CD4-positive, alpha-beta T cell treated with Interleukin-15 for 1 hour (primary cell): ENCODE results near the gene POLR2A.
"Not testable (repeated sequence)": the region's sequence is repeated elsewhere in the genome, so short reads cannot be mapped to it uniquely, and the experiment has no call there.

ENCODE experiments used
- DNase-seq: peaks from one replicate; pipeline ENCODE4 v3.0.0-alpha.2; 2020

Gene POLR2A

GRCh38 chr17:7479213-7480088 lies 4.7 kb upstream of the POLR2A start, which contains the start of gene ZBTB4:
ZBTB4 (minus strand) TSS chr17:7479631; CDS start chr17:7466801, 12,830 bp downstream.
- peak; percentile 71 for DNase-seq

DNA sequence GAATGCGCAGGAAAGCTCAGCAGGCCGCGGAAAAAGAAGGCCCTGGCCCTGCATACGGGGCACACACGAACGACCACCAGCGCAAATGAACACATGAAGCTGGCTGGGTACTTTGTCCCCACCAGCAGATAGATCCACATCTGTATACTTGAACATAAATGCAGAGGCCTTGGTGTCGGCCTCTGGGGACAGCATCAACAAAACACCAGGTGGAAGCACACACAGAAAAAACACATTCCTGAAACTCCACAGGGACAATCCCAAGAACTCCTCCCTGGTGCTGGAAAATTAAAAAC lies 4.1 kb upstream of the POLR2A start:
- no peak for DNase-seq

DNA sequence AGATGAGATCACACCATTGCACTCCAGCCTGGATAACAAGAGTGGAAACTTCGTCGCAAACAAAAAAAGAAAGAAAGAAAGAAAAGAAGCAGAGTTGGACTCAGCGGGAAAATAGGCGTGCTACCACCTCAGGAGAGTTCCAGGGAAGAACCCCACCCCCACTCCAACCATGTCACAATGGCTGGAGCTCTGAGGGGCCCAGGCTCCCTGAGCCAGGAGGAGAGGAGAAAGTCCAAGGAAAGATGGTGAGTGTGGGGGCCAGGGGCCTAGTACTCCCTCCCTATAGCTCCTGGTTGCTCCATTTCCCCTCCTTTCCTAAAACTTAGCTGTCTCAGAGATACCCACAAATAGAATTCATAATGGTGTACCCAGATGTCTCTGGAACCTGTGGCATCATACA lies 2.9 kb upstream of the POLR2A start, which contains the start of gene SLC35G6:
Gene SLC35G6, plus strand, starts transcription at position 172 of the 400 bp plus-strand sequence. Its CDS starts 71 bp downstream, at position 243.
- DNase-seq = not testable (repeated sequence)

- not testable (repeated sequence) for DNase-seq
Measured at GRCh38 chr17:7481842-7482741, 2.1 kb upstream of the POLR2A start.

- DNase-seq = not testable (repeated sequence)
Measured at GRCh38 chr17:7482742-7483088, 1.5 kb upstream of the POLR2A start.

- DNase-seq = peak; percentile 96
Measured at GRCh38 chr17:7483255-7484066, 705 bp upstream of the POLR2A start.

DNA sequence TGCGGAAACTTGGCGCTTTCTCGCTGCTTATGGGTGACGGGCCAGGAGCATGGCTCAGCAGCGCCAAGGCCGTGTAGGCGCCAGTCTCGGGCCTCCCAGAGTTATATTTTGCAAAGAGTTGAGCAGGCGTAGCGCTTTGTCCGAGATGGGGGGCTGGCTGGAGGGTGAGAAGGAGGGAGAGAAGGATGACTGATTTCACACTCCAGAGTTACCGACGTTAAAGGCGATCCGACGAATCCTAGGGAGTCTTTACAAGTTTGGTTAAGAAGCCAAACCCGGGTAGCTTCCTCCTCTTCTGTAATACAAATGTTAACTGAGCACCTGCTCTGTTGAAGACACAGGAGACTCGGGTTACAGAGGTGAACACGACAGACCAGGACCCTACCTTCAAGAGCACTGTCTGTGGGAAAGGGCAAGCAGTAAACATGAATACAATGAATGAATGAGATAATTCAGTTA lies 782 bp downstream of the POLR2A start:
- DNase-seq = no peak

GRCh38 chr17:7486181-7486580 lies 2.0 kb downstream of the POLR2A start:
- no peak for DNase-seq

- no peak for DNase-seq
Measured at GRCh38 chr17:7490144-7490543, 6.0 kb downstream of the POLR2A start.

DNA sequence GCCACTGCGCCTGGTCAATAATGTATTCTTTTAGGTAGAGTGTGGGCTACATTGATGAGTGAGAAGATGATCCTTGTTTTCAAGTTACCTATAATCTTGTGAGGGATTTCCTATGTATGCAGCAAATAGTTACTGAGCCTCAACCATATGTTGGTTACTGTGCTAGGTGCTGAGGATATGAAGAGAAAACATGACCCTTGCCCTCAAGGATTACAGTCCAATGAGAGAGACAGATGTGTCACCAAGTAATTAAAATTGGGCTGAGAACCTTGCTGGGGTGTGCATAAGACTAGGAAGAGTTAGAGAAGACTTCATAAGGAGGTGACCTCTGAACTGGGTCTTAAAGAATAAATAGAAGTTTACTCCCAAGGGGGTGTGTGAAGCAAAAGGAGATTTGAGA lies 7.4 kb downstream of the POLR2A start:
- no peak for DNase-seq

DNA sequence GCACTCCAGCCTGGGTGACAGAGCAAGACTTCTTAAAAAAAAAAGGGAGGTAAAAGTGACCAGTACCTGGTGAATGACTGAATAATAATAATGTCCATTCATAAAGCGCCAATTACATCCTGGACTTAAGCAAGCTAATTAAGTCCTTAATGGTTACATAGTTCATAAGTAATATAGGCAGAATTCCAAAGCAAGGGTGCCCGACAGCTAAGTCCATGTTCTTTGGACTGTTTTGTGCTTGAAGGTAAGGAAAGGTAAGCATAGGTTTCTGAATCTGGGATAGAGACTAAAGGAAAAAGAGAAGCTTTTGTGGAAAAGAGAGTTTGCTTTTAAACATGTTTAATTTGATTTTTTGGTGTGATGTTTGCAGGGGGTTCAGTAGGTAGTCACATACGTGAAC lies 9.8 kb downstream of the POLR2A start:
- DNase-seq = no peak

- DNase-seq = no peak
Measured at GRCh38 chr17:7495906-7496434, 11.8 kb downstream of the POLR2A start.

GRCh38 chr17:7496470-7497183 lies 12.5 kb downstream of the POLR2A start:
- no peak for DNase-seq

DNA sequence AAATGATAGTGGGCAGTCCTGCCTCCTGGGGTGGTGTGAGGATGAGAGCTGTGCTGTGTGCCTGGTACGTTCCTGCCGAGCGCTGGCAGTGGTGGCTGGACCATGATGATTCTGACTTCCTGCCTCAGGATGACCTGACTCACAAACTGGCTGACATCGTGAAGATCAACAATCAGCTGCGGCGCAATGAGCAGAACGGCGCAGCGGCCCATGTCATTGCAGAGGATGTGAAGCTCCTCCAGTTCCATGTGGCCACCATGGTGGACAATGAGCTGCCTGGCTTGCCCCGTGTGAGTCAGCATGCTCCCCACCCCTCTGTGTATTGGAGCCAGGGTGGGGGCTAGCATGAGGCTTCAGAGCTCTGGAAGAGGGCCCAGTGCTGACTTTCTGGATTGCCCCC lies 13.1 kb downstream of the POLR2A start:
- DNase-seq = no peak

DNA sequence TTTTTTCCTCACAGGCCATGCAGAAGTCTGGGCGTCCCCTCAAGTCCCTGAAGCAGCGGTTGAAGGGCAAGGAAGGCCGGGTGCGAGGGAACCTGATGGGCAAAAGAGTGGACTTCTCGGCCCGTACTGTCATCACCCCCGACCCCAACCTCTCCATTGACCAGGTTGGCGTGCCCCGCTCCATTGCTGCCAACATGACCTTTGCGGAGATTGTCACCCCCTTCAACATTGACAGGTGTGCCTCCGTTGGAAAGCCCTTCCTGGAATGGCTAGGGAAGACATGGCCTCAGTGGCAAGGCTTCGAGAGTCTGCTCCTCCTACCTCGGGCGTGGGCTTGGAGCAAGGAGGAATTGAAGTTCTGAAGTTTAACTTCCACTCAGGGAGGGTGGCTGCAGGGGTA lies 13.5 kb downstream of the POLR2A start:
- DNase-seq = no peak

GRCh38 chr17:7499161-7499560 lies 15.0 kb downstream of the POLR2A start:
- no peak for DNase-seq

GRCh38 chr17:7501729-7502128 lies 17.6 kb downstream of the POLR2A start:
- DNase-seq = no peak

DNA sequence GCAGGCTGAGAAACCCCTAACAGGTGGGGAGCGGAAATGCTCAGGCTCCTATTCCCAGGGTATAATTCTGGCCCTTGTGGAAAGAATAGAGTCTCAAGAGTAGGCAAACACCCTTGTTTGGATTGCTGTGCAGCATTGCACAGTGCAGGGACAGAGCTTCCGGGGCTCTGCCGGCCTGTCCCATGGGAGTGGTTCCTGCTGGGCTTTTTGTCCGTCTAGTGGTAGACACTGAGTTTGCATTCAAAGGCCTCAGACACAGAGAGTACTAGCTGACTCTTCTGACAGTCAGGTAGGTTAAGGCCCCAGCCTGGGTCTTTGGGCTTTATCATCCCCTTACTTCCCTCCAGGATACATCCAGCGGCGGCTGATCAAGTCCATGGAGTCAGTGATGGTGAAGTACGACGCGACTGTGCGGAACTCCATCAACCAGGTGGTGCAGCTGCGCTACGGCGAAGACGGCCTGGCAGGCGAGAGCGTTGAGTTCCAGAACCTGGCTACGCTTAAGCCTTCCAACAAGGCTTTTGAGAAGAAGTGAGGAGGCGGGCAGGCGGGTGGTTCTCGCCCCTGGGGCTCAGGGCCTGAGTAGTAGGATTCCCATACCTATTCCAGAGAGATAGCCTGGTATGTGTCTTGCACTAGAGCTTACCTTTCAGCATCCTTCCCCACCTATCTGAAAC lies 18.1 kb downstream of the POLR2A start:
- DNase-seq = no peak

DNA sequence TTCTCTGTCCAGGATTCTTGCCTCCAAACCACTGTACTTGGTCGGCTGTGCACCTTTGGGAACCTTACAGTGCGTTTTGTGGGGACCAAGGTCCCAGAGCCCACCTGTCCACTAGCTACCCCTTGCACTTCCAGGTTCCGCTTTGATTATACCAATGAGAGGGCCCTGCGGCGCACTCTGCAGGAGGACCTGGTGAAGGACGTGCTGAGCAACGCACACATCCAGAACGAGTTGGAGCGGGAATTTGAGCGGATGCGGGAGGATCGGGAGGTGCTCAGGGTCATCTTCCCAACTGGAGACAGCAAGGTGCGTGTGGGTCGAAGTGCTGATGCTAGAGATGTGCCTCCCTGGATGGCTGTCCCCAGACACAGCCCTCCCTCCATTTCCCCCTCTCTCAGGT lies 18.8 kb downstream of the POLR2A start:
- no peak for DNase-seq

DNA sequence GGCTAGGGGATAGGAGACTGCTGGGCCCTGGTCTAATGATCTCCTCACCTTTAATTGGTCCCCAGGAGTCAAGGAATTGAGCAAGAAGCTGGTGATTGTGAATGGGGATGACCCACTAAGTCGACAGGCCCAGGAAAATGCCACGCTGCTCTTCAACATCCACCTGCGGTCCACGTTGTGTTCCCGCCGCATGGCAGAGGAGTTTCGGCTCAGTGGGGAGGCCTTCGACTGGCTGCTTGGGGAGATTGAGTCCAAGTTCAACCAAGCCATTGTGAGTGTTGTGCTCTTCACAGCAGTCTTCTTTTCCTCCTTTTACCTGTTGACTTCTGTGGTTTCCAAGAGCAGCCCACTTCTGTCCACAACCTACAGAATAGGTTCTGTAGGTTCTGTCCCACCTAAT lies 19.4 kb downstream of the POLR2A start:
- DNase-seq = no peak

DNA sequence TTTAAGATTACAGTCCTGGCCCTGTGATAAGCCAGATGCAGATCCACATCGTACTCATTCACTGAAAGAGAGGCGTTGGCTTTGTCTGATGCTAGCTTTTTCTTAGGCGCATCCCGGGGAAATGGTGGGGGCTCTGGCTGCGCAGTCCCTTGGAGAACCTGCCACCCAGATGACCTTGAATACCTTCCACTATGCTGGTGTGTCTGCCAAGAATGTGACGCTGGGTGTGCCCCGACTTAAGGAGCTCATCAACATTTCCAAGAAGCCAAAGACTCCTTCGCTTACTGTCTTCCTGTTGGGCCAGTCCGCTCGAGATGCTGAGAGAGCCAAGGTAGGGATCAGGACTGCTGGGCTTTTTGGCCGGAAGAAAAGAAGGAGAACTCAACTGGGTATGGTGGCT lies 24.0 kb downstream of the POLR2A start:
- no peak for DNase-seq
